Measurements from ENCODE around the gene MRPL32. TPM values are rescaled to one million over a fixed set of nuclear protein-coding genes. Genes with fewer than 3 reads are reported as not detected.

The MRPL32 gene
- total and polyA plus RNA-seq, 2 of the 13 experiments (the other 11 are each of a cell fraction or from before 2014, with no cell fraction given): 39.0 to 81.2 TPM

GRCh38 chr7:42947521-42947920, 15.3 kb downstream of the MRPL32 start:
- CTCF ChIA-PET (ENCODE audit: low intra/inter-chr PET ratio, low total read pairs): no interaction called here
- in situ Hi-C loops (cut with HindIII; ENCODE audit: extremely low pct_ligation_motif_present, low pct_unique_long_range_greater_than_20kb): loop anchor here (10.0 kb wide), 3 partner anchors 157 to 487 kb away; no protein-coding TSS in a partner anchor
- H2AFZ ChIP-seq (ENCODE audit: low read length): no peak overlapping the region

More at GRCh38 chr7:42947521-42947920, 15.3 kb downstream of the MRPL32 start:
- Histone ChIP-seq H3K9me3 (ENCODE audit: low read length) (no peaks in the 10 kb centered on the region), H3K36me3 (replicated peaks in 1 of 2; ENCODE audit: control insufficient read depth in 1 of 2, insufficient read depth in 2 of 2, low read length in 2 of 2) (no peaks in the 10 kb centered on the region), H3K4me1 (ENCODE audit: insufficient read depth, low read length) (no peaks in the 10 kb centered on the region), H3K27me3 (ENCODE audit: control insufficient read depth in 1 of 2, insufficient read depth in 2 of 2, low read length in 2 of 2) (no peaks in the 10 kb centered on the region), H3K9ac (ENCODE audit: insufficient read depth, low read depth, low read length) (no peak overlapping the region), H3K79me2 (ENCODE audit: insufficient read depth, low read length) (no peaks in the 10 kb centered on the region), H3K27ac (ENCODE audit: extremely low read length, insufficient read depth, low read length) (no peak overlapping the region), H3K4me3 (replicated peaks in 1 of 3; ENCODE audit: insufficient read depth in 1 of 3, low read depth in 2 of 3, low read length in 3 of 3) (no peak overlapping the region), H4K20me1 (ENCODE audit: insufficient read depth, low read length) (no peaks in the 10 kb centered on the region), H3K4me2 (ENCODE audit: low read depth, low read length) (no peak overlapping the region)
- 58% methylated on average over 1 of the region's 2 CpGs for WGBS (ENCODE audit: low lambda C conversion rate)
- BruUV-seq (replicated peaks): no TSS peak
- TF ChIP-seq ZHX1 (CRISPR knock-in tag; IDR thresholded peaks at IDR 0.05; ENCODE audit: low read depth): no peak
- TF ChIP-seq SMAD3 (CRISPR knock-in tag; IDR thresholded peaks at IDR 0.05): no peak
- TF ChIP-seq ZFP36L1 (CRISPR knock-in tag; IDR thresholded peaks at IDR 0.05): no peak
- no peak for TF ChIP-seq ZNF713 (CRISPR knock-in tag; IDR thresholded peaks at IDR 0.05)
- no peak for TF ChIP-seq ZNF343 (CRISPR knock-in tag; IDR thresholded peaks at IDR 0.05)
- TF ChIP-seq HOXD1 (CRISPR knock-in tag; IDR thresholded peaks at IDR 0.05): no peak
- TF ChIP-seq KDM6A (CRISPR knock-in tag; IDR thresholded peaks at IDR 0.05; ENCODE audit: low read depth): no peak
- no peak for TF ChIP-seq HNF4G (IDR thresholded peaks at IDR 0.05; ENCODE audit: borderline replicate concordance, low read depth, low read length)
- no peak for TF ChIP-seq HNF4G (CRISPR knock-in tag; IDR thresholded peaks at IDR 0.05; ENCODE audit: borderline replicate concordance, low read depth)
- TF ChIP-seq ASH2L (IDR thresholded peaks at IDR 0.05; ENCODE audit: insufficient read length, low read depth, low read length): no peak
- no peak for TF ChIP-seq ZNF225 (CRISPR knock-in tag; IDR thresholded peaks at IDR 0.05)
- no peak for TF ChIP-seq DZIP1 (CRISPR knock-in tag; IDR thresholded peaks at IDR 0.05)
- POLR2A ChIA-PET: no interaction called here
- DNase-seq (ENCODE audit: low spot score) (no peak), ATAC-seq (no peak), FAIRE-seq (no peak)
- intact Hi-C loops (cut with micrococcal nuclease; ENCODE audit: unreplicated experiment): no loop called here
